ENCODE measurements around the gene STEAP2.

DNA sequence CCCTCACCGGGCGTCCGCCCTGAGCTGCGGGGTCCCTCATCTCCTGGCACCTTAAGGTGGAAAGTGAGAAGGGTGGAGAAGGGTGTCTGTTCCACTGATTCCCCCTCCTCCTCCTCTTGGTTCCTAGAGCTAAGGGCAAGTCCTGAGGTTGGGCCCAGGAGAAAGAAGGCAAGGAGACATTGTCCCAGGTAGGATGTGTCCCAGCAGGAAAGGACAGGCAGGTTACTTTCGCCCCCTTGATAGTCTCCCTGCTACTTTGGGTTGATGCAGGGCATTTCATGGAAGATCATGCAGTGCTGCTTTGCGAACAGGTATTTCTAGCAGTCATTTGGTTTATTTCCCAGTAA, 582 bp downstream of the STEAP2 start:
- TF ChIP-seq EZH2 (IDR thresholded peaks at IDR 0.05; ENCODE audit: borderline replicate concordance, low read depth, low read length, severe bottlenecking) = no peak
- TF ChIP-seq, protein P1, sequence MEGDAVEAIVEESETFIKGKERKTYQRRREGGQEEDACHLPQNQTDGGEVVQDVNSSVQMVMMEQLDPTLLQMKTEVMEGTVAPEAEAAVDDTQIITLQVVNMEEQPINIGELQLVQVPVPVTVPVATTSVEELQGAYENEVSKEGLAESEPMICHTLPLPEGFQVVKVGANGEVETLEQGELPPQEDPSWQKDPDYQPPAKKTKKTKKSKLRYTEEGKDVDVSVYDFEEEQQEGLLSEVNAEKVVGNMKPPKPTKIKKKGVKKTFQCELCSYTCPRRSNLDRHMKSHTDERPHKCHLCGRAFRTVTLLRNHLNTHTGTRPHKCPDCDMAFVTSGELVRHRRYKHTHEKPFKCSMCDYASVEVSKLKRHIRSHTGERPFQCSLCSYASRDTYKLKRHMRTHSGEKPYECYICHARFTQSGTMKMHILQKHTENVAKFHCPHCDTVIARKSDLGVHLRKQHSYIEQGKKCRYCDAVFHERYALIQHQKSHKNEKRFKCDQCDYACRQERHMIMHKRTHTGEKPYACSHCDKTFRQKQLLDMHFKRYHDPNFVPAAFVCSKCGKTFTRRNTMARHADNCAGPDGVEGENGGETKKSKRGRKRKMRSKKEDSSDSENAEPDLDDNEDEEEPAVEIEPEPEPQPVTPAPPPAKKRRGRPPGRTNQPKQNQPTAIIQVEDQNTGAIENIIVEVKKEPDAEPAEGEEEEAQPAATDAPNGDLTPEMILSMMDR (IDR thresholded peaks at IDR 0.05; ENCODE audit: borderline replicate concordance, extremely low read depth, low read length, poor library complexity, severe bottlenecking) = no peak

Data from DND-41 (cell line).